ENCODE data around the gene OR52E6.

- TF ChIP-seq CTCF (IDR thresholded peaks at IDR 0.05) (no peak), POLR2A (IDR thresholded peaks at IDR 0.05) (no peak)
Observed at GRCh38 chr11:5878564-5878963, 36.9 kb upstream of the OR52E6 start.
